Nucleus accumbens (tissue), 56 donors: ENCODE data around the gene OR5AU1.

Experiments
- DNase-seq, 56 donors: peaks; one replicate each; lab custom pipeline; 2025; lab: John Stamatoyannopoulos, UW

The OR5AU1 gene

GRCh38 chr14:21155963-21156362 lies at the start of gene OR5AU1:
Gene OR5AU1, minus strand, starts transcription at chr14:21156063. Its CDS starts 191 bp downstream, at chr14:21155872.
- DNase-seq, result no peak

DNA sequence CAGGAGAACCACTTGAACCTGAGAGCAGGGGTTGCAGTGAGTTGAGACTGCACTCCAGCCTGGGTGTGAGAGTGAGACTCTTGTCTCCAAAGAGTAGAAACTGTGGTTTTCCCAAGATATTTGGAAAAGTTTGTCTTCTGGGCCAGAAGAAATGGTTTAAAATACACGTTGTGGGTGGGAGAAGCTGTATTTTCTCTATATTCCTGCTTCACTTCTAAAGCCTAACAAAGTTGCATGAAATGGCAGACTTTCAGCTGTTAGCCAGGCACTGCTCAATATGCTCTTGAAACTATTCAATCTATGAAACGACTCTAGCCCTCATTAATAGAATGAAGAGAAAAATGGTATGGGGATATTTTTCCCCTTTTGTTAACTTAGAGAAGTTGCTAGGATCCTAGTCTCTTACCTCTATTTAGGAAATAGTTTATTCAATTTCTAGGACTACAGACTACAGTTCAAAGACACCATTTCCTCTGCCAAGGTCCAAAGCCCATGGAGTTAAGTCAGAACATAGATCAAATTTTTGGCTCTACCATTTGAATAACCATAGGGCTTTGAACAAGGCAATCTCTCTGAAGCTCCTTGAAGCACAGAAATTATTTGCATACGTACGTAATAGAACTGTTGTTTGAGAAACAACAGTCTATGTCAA lies 49.3 kb upstream of the OR5AU1 start:
- DNase-seq, result no peak

GRCh38 chr14:21204167-21205025 lies 48.5 kb upstream of the OR5AU1 start:
- DNase-seq, result no peak

GRCh38 chr14:21203470-21204166 lies 47.8 kb upstream of the OR5AU1 start:
- DNase-seq, result no peak

GRCh38 chr14:21202463-21203358 lies 46.8 kb upstream of the OR5AU1 start:
- DNase-seq, result no peak

DNA sequence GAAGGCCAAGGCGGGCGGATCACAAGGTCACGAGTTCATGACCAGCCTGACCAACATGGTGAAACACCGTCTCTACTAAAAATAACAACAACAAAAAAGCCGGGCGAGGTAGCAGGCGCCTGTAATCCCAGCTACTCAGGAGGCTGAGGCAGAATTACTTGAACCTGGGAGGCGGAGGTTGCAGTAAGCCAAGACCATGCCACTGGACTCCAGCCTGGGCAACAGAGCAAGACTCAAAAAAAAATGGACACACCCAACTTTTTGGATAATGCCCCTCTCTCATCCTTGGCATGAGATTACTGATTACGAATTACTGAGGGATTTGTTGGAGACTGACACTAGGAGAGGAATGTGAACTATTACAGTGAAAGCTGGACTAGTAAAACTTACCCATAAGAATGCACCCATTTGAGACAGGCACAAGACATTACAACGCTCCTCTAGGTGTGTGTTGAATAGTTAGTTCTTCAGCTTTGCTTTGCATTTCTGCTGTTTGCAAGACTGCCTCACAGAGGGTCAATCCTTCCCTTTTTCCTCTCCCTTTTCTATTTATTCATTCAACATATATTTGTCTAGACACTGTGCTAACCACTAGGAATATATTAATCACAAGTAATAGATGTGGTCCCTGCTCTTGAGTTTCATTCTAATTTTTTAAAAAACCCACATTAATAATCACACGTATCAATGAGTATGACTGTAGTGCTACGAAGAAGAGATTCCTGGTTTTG lies 46.0 kb upstream of the OR5AU1 start:
- no peak for DNase-seq

- DNase-seq, result no peak
Measured at GRCh38 chr14:21200752-21201461, 45.0 kb upstream of the OR5AU1 start.

DNA sequence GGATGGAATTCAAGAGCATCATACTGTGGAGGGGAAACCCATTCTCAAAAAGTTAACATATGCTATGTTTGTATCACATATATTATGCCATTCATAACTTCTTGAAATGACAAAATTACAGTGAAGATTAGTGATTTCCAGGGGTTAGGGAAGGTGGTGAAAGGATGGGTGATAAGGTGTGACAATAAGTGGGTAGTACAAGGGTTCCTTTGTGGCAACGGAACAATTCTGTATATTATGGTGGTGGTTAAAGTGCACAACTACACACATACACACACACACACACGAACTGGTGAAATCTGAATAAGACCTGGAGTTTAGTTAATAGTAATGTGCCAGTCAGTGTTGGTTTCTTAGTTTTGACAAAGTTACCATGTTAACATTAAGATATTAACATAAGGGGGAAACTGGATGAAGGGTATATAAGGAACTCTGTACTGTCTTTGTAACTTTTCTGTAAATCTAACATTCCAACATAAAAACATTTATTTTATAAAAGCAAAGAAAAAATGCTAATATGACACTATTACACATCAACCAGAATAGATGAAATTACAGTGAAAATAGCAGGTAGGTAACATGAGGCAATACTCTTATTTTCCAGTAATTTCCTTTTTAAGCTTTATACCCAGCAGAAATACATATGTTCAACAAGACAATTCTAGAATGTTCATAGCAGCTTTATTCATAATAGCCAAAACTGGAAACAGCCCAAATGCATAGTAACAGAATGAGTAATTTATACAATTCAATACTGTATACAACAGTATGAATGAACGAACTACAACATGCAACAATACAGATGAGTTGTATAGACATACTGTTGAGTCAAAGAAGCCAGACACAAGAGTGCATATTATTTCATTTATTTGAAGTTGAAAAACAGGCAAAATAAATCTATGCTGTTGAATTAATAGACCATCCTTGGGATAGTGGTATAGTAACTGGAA lies 44.0 kb upstream of the OR5AU1 start:
- DNase-seq, result no peak

DNA sequence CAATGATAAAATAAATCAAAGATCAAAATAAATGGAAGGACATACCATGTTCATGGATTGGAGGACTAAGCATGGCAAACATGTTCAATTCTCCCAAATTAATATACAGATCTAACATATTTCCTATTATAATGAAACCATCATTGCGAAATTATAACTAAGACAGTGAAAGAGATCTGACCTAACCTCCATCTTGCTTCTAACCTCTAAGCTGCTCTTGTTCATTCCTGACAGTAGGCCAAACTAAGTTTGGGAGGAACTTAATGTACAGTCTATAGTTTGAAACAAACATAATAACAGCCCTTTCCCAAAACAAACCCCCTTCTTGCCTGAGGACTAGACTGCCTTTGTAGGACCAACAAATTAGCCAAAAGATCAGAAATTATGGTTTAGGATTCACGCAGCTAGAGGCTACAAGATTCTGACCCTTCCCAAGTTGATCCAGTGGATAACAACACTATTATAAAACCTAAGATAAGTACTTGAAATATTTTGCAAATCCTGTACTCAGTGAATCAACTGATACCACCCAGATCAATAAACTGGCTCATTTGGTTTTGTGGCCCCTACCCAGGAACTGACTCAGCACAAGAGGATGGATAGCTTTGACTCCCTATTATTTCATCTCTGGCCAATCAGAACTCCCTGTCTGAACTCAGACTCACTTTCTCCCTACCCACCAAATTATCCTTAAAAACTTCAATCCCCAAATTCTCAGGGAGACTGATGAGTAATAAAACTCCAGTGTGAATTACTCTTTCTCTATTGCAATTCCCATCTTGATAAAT lies 41.7 kb upstream of the OR5AU1 start:
- DNase-seq, result no peak

- no peak for DNase-seq
Measured at GRCh38 chr14:21194597-21194996, 38.7 kb upstream of the OR5AU1 start.

DNA sequence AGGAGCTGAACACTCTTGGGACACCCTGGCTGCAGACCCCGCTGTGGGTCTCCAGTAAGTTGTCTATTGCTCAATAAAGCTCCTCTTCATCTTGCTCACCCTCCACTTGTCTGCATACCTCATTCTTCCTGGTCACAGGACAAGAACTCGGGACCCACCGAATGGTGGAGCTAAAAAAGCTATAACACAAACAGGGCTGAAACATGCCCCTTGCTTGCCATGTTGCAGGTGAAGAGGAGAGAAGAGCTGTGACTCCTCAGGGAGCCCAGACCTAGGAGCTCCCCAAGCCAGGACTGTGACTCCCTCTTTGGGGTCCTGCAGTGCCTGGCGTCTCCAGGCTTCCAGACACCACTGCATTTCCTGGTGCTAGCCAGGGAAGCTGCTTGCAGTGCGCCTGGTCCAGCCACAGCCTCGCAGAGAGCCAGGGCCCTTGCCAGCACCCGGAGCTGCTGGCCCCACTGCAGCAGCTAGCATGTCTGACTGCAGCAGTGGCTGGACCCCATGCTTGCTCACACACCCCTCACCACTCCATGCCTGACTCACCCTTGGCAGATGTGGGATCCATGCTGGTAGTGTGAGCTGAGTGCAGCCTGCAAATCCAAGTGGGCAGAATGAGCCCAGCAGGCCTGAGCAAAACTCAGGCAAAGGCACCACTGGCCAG lies 37.1 kb upstream of the OR5AU1 start:
- no peak for DNase-seq

DNA sequence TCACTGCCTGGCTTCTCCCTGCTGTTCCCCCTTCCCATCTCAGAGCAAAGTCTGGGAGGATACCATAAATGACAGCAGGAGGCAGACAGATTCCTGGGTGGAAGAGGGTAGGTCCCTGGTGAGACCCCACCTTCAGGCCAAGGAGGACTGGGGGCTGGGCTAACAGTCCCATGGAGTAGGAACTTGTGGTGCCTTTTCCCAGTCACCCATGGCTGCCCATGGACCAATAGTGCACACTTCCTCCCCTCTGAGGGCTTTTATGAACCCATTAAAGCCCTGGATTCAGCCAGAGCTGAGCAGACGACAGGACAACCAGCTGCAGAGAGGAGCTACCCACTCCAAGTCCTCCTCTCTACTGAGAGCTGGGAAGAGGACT lies 36.6 kb upstream of the OR5AU1 start:
- no peak for DNase-seq

DNA sequence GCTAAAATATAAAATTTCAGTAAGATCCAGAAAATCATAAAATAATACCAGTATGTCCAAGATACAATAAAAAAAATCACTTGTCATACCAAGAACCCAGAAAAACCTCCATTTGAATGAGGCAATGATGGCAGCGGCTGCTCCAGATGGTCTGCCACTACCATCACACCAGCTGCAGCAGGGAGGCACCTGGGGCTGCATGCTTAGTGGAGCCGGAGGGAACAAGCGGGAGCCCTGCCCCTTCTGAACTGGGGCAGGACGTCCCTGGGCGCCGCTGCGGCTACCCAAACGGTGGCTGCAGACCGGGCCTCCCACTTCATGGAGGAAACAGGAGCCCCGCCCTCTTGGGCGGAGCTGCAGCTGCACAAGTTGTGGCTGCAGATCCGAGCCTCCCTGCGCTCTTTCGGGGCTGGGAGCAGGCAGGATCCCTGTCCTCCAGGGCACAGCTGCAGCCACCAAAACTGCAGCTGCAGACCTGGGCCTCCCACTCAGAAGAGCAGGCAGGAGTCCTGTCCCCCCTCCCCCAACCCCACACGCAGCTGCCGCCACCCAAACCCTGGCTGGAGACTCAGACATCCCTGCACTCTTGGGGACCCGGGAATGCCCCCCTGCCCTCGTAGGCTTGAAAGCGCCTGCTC lies 36.1 kb upstream of the OR5AU1 start:
- DNase-seq, result peak in 45 of 56 donors; percentile 1 to 67 (median 28)

DNA sequence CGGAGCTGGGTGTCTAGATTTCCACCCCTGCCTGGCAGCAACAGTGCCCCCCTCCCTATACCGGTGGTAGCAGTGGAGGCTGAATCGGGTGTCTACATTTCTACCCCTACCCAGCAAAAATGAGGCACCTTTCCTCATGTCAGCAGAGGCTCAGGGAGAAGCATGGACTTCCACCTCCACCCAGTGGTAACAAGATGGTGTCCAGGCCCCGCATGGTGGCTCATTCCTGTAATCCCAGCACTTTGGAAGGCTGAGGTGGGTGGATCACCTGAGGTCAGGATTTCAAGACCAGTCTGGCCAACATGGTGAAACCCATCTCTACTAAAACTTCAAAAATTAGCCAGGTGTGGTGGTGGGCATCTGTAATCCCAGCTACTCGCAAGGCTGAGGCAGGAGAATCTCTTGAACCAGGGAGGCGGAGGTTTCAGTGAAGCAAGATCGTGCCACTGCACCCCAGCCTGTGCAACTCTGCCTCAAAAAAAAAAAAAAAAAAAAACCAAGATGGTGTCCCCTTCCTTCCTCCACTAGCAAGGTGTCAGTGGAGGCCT lies 35.5 kb upstream of the OR5AU1 start:
- DNase-seq, result no peak

GRCh38 chr14:21185491-21185890 lies 29.6 kb upstream of the OR5AU1 start:
- DNase-seq, result no peak

DNA sequence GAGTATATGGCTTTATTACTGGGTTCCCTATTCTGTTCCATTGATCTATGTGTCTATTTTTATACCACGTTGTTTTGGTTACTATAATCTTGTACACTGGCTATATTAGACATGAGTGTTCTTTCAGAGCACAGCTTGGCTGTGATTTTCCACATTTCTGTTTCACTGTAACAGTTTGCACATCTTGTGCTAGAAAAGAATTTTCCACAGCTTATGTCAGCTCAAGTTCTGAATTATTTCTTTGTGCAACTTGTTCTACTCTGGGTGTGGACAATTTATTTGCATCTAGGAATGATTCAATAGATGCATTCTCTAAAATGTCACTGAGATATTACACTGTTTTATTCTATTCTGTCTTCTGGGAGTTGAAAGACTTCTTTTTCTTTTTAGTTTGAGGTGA lies 28.4 kb upstream of the OR5AU1 start:
- no peak for DNase-seq
